ENCODE results near the gene RPRD2. TPM values are rescaled to one million over a fixed set of nuclear protein-coding genes. Genes with fewer than 3 reads are reported as not detected.

Gene RPRD2
- total and polyA plus RNA-seq, 9 of the 15 experiments (the other 6 are each of a cell fraction or from before 2014, with no cell fraction given), result 1.5 to 21.6 (median 7.7) TPM

GRCh38 chr1:150363426-150364230 lies at the start of gene RPRD2 (continued):
- 0 out of 2 replicates have a peak, but pooled peaks have one; percentile 50 for TF ChIP-seq ZBTB40 (IDR thresholded peaks at IDR 0.05)
- TF ChIP-seq ZBTB40 (CRISPR knock-in tag; IDR thresholded peaks at IDR 0.05), result no peak
- TF ChIP-seq GTF2F1 (IDR thresholded peaks at IDR 0.05; ENCODE audit: low read depth, low read length), result peak; percentile 84; the same call in 1 of the 2 replicates
- TF ChIP-seq NKRF (IDR thresholded peaks at IDR 0.05; ENCODE audit: borderline replicate concordance), result no peak; the same call in 1 of the 2 replicates
- no peak for TF ChIP-seq KAT7 (CRISPR knock-in tag; IDR thresholded peaks at IDR 0.05; ENCODE audit: borderline replicate concordance)
- no peak for TF ChIP-seq TEAD2 (tag; IDR thresholded peaks at IDR 0.05)
- TF ChIP-seq ZNF232 (CRISPR knock-in tag; IDR thresholded peaks at IDR 0.05), result no peak
- TF ChIP-seq HLTF (IDR thresholded peaks at IDR 0.05), result no peak
- no peak for TF ChIP-seq NCOA6 (IDR thresholded peaks at IDR 0.05)
- no peak for TF ChIP-seq SLC30A9 (CRISPR knock-in tag; IDR thresholded peaks at IDR 0.05)
- no peak for TF ChIP-seq FOXA1 (IDR thresholded peaks at IDR 0.05; ENCODE audit: borderline replicate concordance)
- no peak for TF ChIP-seq KDM2B (CRISPR knock-in tag; IDR thresholded peaks at IDR 0.05)
- TF ChIP-seq FOXJ3 (CRISPR knock-in tag; IDR thresholded peaks at IDR 0.05), result no peak
- TF ChIP-seq PHTF2 (CRISPR knock-in tag; IDR thresholded peaks at IDR 0.05), result no peak
- peak; percentile 95 for TF ChIP-seq SUPT5H (IDR thresholded peaks at IDR 0.05)
- no peak for TF ChIP-seq ZBED1 (IDR thresholded peaks at IDR 0.05)
- no peak for TF ChIP-seq HDAC3 (IDR thresholded peaks at IDR 0.05; ENCODE audit: borderline replicate concordance, partially characterized antibody)
- TF ChIP-seq U2AF1 (optimal IDR thresholded peaks at IDR 0.05; ENCODE audit: low read depth, low read length), result no peak
